Measurements from ENCODE around the gene NRG3. TPM values are rescaled to one million over a fixed set of nuclear protein-coding genes. Genes with fewer than 3 reads are reported as not detected.
A peak's percentile ranks its signal among the peaks of the same experiment; 100 is the strongest.

Gene NRG3
- total and polyA plus RNA-seq, 2 of the 8 experiments (the other 6 are each of a cell fraction or from before 2014, with no cell fraction given) = 4.2 to 5.0 TPM

GRCh38 chr10:81915504-81915897 lies 40.5 kb downstream of the NRG3 start:
- Histone ChIP-seq H2BK120ac (replicated peaks; ENCODE audit: low read depth, low read length) (no peak overlapping the region), H2BK20ac (ENCODE audit: low read length) (no peak overlapping the region), H3K4me1 (replicated peaks in 1 of 4; ENCODE audit: control insufficient read depth in 3 of 4, insufficient read depth in 4 of 4, low read length in 3 of 4) (peaks cover 5 to 15% (median 11%) of the 10 kb centered on the region in 4 experiments; a peak in 6 of 7 replicates), H3K27ac (ENCODE audit: low read depth, low read length) (no peak overlapping the region), H3K23me2 (ENCODE audit: low read depth, low read length) (no peaks in the 10 kb centered on the region), H2BK15ac (ENCODE audit: low read length) (no peak overlapping the region), H3K79me1 (ENCODE audit: low read depth, low read length) (no peaks in the 10 kb centered on the region), H4K91ac (replicated peaks; ENCODE audit: insufficient read length, low read length) (no peak overlapping the region), H3K23ac (ENCODE audit: insufficient read length) (no peak overlapping the region), H3K56ac (replicated peaks; ENCODE audit: insufficient read length, low read depth, low read length) (no peak overlapping the region), H2BK5ac (ENCODE audit: low read depth, low read length) (no peak overlapping the region), H3K4me3 (ENCODE audit: extremely low read depth in 1 of 4, insufficient read depth in 2 of 4, low read depth in 3 of 4, low read length in 4 of 4) (no peak overlapping the region), H3K9ac (replicated peaks in 1 of 4; ENCODE audit: extremely low read depth in 1 of 4, low read depth in 3 of 4, low read length in 3 of 4) (no peak overlapping the region), H3K14ac (ENCODE audit: insufficient read length) (no peak overlapping the region), H3K4me2 (ENCODE audit: insufficient read depth in 1 of 2, low read depth in 2 of 2, low read length in 2 of 2) (peak overlapping the region; percentile 16 to 23; a peak in 2 of 4 replicates), H3K18ac (ENCODE audit: extremely low read depth, low read length) (no peak overlapping the region), H3K79me2 (ENCODE audit: control insufficient read depth in 1 of 2, insufficient read depth in 2 of 2, low read length in 2 of 2) (no peaks in the 10 kb centered on the region), H2AFZ (ENCODE audit: low read length) (no peak overlapping the region), H3K4ac (replicated peaks; ENCODE audit: insufficient read length, low read depth, low read length) (no peak overlapping the region), H3K36me3 (ENCODE audit: control insufficient read depth in 2 of 4, insufficient read depth in 4 of 4, low read length in 3 of 4) (no peaks in the 10 kb centered on the region), H4K8ac (ENCODE audit: extremely low read depth, insufficient read depth, low read length) (no peak overlapping the region), H2AK5ac (ENCODE audit: low read depth, low read length) (no peak overlapping the region), H2BK12ac (ENCODE audit: low read depth, low read length) (no peak overlapping the region), H4K5ac (ENCODE audit: insufficient read length, low read depth, low read length) (no peak overlapping the region), H4K20me1 (replicated peaks in 1 of 2; ENCODE audit: control insufficient read depth in 1 of 2, insufficient read depth in 2 of 2, low read length in 2 of 2) (no peaks in the 10 kb centered on the region), H3K9me3 (ENCODE audit: insufficient read depth in 2 of 2, low read depth in 1 of 2, low read length in 1 of 2) (no peaks in the 10 kb centered on the region), H3K27me3 (replicated peaks in 1 of 4; ENCODE audit: control insufficient read depth in 3 of 4, extremely low read depth in 1 of 4, insufficient read depth in 3 of 4, low read length in 3 of 4) (peaks cover 0 to 1% (median 0%) of the 10 kb centered on the region in 4 experiments; a peak in 1 of 7 replicates)
- ChIA-PET CTCF (ENCODE audit: partially characterized antibody) (no interaction called here), POLR2A (ENCODE audit: partially characterized antibody) (no interaction called here)
- WGBS, 2 experiments (ENCODE audit: extremely low coverage in 1 of 2, insufficient coverage in 1 of 2, insufficient read length in 1 of 2, insufficient replicate concordance in 2 of 2, low coverage in 1 of 2, low lambda C conversion rate in 2 of 2, missing lambda C conversion rate in 1 of 2) = 24% methylated on average over 2 of the region's 2 CpGs; no CpG with 5 or more reads in 1 of the 2 experiments
- TF ChIP-seq SRF (IDR thresholded peaks at IDR 0.05; ENCODE audit: low read depth, low read length) (no peak), USF2 (IDR thresholded peaks at IDR 0.05; ENCODE audit: low read length) (no peak), YY1 (IDR thresholded peaks at IDR 0.05; ENCODE audit: low read depth, low read length) (no peak), ATF2 (IDR thresholded peaks at IDR 0.05; ENCODE audit: low read length) (no peak), GTF2F1 (IDR thresholded peaks at IDR 0.05; ENCODE audit: borderline replicate concordance, low read depth, low read length) (no peak), JUN (IDR thresholded peaks at IDR 0.05; ENCODE audit: low read depth, low read length) (no peak), KDM4A (IDR thresholded peaks at IDR 0.05; ENCODE audit: low read depth, low read length, severe bottlenecking) (no peak), SIRT6 (IDR thresholded peaks at IDR 0.05; ENCODE audit: low read length) (no peak), TBP (IDR thresholded peaks at IDR 0.05; ENCODE audit: low read depth, low read length) (no peak), ASH2L (IDR thresholded peaks at IDR 0.05; ENCODE audit: low read length) (no peak), POLR2A (IDR thresholded peaks at IDR 0.05; ENCODE audit: control extremely low read depth in 1 of 2, low read depth in 2 of 2, low read length in 2 of 2) (no peak), ZNF274 (IDR thresholded peaks at IDR 0.05; ENCODE audit: borderline replicate concordance, extremely low read depth, low read length) (no peak), FOSL1 (IDR thresholded peaks at IDR 0.05; ENCODE audit: insufficient read depth, low read depth, low read length) (no peak)
- FAIRE-seq (peak; percentile 13), DNase-seq (ENCODE audit: low read depth in 1 of 2, low spot score in 2 of 2) (no peak)
